Keratinocyte (primary cell): ENCODE data around the gene KCNK7.

ENCODE experiments used
- EZH2 ChIP-seq: IDR thresholded peaks from one replicate; pipeline ENCODE4 v1.6.1; 2012; ENCODE audit warnings: inconsistent platforms, mild to moderate bottlenecking, low read length, moderate library complexity
- TF ChIP-seq, protein P1 (sequence below), 3 experiments: IDR thresholded peaks in 1 of 3; conservative IDR thresholded peaks in 1 of 3; optimal IDR thresholded peaks in 1 of 3; 2 replicates in 2 of 3; 3 replicates in 1 of 3; pipeline versions ENCODE3 to v1.5.1; 2011; ENCODE audit warnings: low read length in 3 of 3, mild to moderate bottlenecking in 3 of 3, moderate library complexity in 2 of 3, control low read depth in 1 of 3, inconsistent platforms in 1 of 3; ENCODE audit not compliant: insufficient read depth in 2 of 3; ENCODE audit errors: extremely low read depth in 1 of 3

DNA sequence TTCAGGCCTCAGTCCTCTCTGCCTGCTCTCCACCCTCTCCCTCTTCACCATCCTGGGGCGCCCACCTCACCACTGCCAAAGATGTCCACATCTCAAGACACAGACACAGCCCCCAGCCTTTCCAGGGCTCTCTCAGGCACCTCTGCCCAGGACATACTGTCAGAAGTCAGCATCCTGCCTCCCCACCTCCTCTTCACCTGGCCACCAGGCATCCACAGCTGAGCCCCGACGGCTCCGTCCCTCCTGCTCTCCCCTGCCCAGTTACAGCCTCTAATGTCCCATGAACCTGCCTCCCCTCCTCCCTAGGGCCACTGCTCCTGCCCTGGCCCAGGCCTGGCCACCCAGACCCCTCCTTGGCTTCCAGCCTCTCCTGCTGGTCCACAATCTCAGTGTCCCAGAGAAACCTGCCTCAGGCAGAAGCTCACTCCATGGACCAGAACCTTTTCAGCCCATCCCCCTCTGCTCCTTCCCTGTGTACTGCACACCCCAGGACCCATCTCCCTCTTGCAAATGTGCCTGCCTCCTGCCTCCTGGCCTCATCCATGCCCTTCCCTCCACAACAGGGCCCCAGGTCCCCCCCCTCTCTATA is 40.7 kb downstream of the KCNK7 start:
- TF ChIP-seq, protein P1, sequence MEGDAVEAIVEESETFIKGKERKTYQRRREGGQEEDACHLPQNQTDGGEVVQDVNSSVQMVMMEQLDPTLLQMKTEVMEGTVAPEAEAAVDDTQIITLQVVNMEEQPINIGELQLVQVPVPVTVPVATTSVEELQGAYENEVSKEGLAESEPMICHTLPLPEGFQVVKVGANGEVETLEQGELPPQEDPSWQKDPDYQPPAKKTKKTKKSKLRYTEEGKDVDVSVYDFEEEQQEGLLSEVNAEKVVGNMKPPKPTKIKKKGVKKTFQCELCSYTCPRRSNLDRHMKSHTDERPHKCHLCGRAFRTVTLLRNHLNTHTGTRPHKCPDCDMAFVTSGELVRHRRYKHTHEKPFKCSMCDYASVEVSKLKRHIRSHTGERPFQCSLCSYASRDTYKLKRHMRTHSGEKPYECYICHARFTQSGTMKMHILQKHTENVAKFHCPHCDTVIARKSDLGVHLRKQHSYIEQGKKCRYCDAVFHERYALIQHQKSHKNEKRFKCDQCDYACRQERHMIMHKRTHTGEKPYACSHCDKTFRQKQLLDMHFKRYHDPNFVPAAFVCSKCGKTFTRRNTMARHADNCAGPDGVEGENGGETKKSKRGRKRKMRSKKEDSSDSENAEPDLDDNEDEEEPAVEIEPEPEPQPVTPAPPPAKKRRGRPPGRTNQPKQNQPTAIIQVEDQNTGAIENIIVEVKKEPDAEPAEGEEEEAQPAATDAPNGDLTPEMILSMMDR (optimal IDR thresholded peaks at IDR 0.05 in 1 of 3, IDR thresholded peaks at IDR 0.05 in 1 of 3, conservative IDR thresholded peaks at IDR 0.05 in 1 of 3; ENCODE audit: extremely low read depth in 1 of 3, insufficient read depth in 2 of 3, low read length in 3 of 3): no peak
- no peak for TF ChIP-seq EZH2
